ENCODE measurements around the gene PYCARD. TPM values are rescaled to one million over a fixed set of nuclear protein-coding genes. Genes with fewer than 3 reads are reported as not detected.

PYCARD gene
- total and polyA plus RNA-seq, 8 donors, result 3.3 to 27.3 (median 9.6) TPM

DNA sequence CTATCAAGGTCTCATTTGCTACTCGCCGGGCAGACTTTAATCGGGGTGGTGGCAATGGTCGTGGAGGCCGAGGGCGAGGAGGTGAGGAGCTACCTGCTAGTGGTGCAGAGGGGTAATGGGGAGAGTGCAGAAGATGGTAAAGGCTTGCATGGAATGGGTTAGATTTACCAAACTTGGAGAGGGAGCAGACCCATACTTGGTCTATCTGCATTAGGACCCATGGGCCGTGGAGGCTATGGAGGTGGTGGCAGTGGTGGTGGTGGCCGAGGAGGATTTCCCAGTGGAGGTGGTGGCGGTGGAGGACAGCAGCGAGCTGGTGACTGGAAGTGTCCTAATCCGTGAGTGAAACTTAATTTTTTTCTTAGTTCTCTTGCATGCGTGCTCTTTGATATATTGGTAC is 12.5 kb downstream of the PYCARD start:
- H3K27ac ChIP-seq, result no peak overlapping the region
- ATAC-seq, result no peak
- H3K27me3 ChIP-seq, result no peaks in the 10 kb centered on the region
- peaks cover 22 to 88% (median 82%) of the 10 kb centered on the region in 3 donors for H3K36me3 ChIP-seq
- no peak for DNase-seq
- no peak overlapping the region for H3K4me3 ChIP-seq
- intact Hi-C loops (cut with DNase I), result no loop called here
- TF ChIP-seq, protein P1, sequence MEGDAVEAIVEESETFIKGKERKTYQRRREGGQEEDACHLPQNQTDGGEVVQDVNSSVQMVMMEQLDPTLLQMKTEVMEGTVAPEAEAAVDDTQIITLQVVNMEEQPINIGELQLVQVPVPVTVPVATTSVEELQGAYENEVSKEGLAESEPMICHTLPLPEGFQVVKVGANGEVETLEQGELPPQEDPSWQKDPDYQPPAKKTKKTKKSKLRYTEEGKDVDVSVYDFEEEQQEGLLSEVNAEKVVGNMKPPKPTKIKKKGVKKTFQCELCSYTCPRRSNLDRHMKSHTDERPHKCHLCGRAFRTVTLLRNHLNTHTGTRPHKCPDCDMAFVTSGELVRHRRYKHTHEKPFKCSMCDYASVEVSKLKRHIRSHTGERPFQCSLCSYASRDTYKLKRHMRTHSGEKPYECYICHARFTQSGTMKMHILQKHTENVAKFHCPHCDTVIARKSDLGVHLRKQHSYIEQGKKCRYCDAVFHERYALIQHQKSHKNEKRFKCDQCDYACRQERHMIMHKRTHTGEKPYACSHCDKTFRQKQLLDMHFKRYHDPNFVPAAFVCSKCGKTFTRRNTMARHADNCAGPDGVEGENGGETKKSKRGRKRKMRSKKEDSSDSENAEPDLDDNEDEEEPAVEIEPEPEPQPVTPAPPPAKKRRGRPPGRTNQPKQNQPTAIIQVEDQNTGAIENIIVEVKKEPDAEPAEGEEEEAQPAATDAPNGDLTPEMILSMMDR (IDR thresholded peaks at IDR 0.05), result no peak
- no peaks in the 10 kb centered on the region for H3K9me3 ChIP-seq
- H3K4me1 ChIP-seq, result no peaks in the 10 kb centered on the region
- no peak for FAIRE-seq
- WGBS, 2 donors, result 92 to 98% methylated on average over 12 of the region's 12 CpGs

DNA sequence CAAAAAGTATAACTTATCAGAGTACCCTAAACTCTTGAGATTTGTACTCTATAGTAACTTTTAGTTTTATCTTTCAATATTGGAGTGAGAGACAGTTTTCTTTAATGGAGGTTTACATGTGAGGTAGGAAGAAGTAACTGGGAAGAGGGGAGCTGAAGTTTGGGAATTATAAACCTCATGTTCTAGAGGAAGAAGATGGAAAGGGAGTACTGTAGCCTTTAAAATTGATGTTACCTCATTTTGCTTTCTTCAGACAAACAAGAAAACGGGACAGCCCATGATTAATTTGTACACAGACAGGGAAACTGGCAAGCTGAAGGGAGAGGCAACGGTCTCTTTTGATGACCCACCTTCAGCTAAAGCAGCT is 13.2 kb downstream of the PYCARD start:
- DNase-seq (no peak), FAIRE-seq (no peak), ATAC-seq (no peak)
- Histone ChIP-seq H3K36me3 (peaks cover 22 to 91% (median 83%) of the 10 kb centered on the region in 3 donors), H3K4me3 (no peak overlapping the region), H3K27ac (no peak overlapping the region), H3K4me1 (no peaks in the 10 kb centered on the region), H3K9me3 (no peaks in the 10 kb centered on the region), H3K27me3 (no peaks in the 10 kb centered on the region)
- WGBS, 2 donors, result 78 to 79% methylated on average over 2 of the region's 2 CpGs
- intact Hi-C loops (cut with DNase I), result no loop called here
- TF ChIP-seq, protein P1 (IDR thresholded peaks at IDR 0.05), result no peak

DNA sequence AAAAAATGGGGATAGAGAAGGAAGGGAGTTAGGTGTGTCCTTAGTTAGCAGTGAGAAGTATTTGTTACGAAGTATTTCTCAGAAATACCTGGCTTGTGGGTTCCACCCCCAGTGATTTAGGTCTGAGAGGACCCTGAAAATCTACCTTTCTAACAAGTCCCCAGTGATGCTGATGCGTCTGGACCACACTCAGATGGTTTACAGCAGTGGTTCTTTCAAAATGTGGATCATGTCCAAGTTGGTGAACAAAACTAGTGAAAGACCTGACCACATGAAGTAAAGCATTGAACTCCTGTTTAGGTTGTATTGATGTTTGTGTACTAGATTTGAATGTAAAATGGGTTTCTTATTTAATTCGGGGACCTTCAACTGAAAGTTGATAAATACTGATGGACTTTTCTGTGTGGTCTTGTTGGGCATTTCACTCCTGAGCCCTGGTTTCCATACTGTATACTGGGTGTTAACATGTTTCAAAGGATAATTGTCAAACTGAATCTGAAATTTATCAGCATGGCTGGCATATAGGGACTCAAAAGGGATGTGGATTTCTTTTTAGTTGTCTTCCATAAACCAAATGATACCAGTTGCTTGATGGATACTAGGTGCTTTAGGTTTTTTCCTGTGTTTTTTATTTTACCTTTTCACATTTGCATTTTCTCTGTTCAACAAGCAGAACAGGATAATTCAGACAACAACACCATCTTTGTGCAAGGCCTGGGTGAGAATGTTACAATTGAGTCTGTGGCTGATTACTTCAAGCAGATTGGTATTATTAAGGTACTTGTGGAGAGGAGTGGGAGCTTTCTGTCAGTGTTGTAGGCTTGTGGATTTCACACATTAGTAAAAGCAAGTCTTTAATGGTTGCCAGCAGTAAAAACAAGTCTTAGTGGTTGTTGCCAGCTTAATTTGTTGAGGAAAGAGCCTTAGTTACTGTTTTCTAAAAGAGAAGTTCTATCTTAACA is 13.8 kb downstream of the PYCARD start:
- intact Hi-C loops (cut with DNase I), result no loop called here
- H3K36me3 ChIP-seq, result peaks cover 22 to 91% (median 83%) of the 10 kb centered on the region in 3 donors
- no peaks in the 10 kb centered on the region for H3K9me3 ChIP-seq

DNA sequence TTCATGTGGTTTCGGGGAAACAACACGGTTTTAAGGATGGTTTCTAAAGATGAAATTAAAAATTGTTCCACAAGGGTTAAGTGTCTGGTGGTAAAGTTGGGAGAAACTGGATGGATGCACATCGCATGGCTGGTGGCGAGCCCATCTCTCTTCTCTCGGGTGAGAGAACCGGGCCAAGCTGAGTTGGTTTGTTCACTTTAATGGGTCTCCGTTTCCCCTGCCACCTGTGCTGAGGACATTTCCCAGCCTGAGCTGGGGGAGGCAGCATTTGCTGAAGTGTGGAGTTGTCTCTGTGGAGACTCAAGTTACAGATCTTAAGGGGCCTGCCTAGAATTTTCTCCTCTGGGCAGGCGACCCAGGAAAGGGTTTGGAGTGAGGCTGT is 14.8 kb downstream of the PYCARD start:
- peaks cover 0 to 4% (median 2%) of the 10 kb centered on the region in 3 donors for H3K4me1 ChIP-seq
- H3K4me3 ChIP-seq, result no peak overlapping the region
- no peaks in the 10 kb centered on the region for H3K27me3 ChIP-seq
- no peaks in the 10 kb centered on the region for H3K9me3 ChIP-seq
- H3K36me3 ChIP-seq, result peaks cover 22 to 93% (median 78%) of the 10 kb centered on the region in 3 donors
- TF ChIP-seq, protein P1 (IDR thresholded peaks at IDR 0.05), result no peak
- intact Hi-C loops (cut with DNase I), result no loop called here
- H3K27ac ChIP-seq, result no peak overlapping the region
- DNase-seq (no peak), ATAC-seq (no peak), FAIRE-seq (no peak)
- WGBS, 2 donors, result 86 to 92% methylated on average over 8 of the region's 8 CpGs

More for the DNA sequence above, 13.8 kb downstream of the PYCARD start:
- Histone ChIP-seq H3K27me3 (no peaks in the 10 kb centered on the region), H3K4me1 (no peaks in the 10 kb centered on the region), H3K27ac (no peak overlapping the region), H3K4me3 (no peak overlapping the region)
- FAIRE-seq (no peak), DNase-seq (no peak), ATAC-seq (no peak)
- TF ChIP-seq, protein P1 (IDR thresholded peaks at IDR 0.05), result no peak
- 85 to 90% methylated on average over 3 of the region's 3 CpGs for WGBS, 2 donors
